Stimulated activated CD8-positive, alpha-beta memory T cell treated with anti-CD3 and anti-CD28 coated beads, Interleukin-12 subunit alpha, Interleukin-12 subunit beta, amount 100 ng/mL, for 24 hours (primary cell): Measurements from ENCODE around the gene DPP10.

Source experiments
- DNase-seq: peaks from one replicate; pipeline ENCODE4 v3.0.0-alpha.2; 2020; ENCODE audit errors: extremely low read depth

The DPP10 gene

GRCh38 chr2:114609203-114609602 is 166.8 kb downstream of the DPP10 start:
- no peak for DNase-seq

GRCh38 chr2:114609801-114610200 is 167.4 kb downstream of the DPP10 start:
- no peak for DNase-seq

GRCh38 chr2:114610677-114611076 is 168.2 kb downstream of the DPP10 start:
- DNase-seq, result no peak

DNA sequence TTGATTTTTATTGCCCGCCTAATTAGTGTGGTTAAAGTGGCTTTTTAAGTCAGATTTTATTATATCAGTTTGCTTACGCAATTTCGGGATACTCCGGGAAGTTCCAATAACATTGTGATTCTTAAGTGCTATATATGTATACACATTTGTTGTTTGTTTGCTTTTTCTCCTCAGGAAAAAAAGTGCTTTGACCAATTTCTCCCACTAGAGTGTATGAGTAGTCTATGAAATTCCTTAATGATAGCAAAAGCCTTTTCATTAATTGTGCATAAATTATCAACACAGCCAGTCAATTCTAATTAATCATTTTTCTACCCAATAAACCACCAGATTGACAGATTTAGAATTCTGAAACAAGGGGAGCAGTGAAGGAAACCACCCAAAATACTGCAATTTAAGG is 172.2 kb downstream of the DPP10 start:
- DNase-seq, result no peak

DNA sequence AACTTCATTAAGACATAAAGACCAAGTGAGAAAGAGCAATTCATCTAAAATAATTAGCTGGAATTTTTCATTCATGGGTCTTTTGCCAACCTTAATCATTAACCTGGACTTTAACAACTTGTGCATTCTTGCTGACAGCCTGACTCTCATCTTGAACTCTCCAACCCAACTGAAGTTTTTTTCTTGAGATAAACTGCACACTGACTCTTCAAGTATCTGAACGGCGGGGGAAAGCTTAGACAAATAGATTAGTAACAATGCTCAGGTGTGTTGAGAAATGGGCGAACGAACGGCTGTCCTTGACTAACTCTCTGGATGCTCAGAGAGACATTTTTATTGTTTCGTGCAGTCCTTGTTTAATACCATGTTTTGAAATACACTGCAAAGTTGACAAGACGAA is 186.0 kb downstream of the DPP10 start:
- no peak for DNase-seq

DNA sequence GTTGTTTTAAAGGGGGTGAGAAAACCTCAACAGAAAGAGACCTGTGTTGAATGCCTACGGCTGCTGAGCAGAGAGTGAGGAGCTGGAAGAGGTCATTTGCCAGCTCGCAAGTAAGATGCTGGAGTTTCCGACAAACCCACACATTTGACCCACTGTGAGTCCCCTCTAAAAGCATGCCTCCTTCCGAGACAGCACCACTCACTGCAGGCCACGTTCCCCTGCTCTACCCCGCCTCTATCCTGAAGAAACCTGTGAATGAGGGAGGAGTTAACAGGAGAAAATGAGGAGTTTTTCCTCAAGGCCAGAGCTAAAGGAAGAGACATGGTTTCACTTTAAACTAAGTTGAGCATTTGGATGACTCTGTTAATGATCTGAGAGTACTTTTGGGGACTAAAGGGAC is 188.7 kb downstream of the DPP10 start:
- no peak for DNase-seq

- no peak for DNase-seq
These were observed 199.8 kb downstream of the DPP10 start for GRCh38 chr2:114642166-114642770.

DNA sequence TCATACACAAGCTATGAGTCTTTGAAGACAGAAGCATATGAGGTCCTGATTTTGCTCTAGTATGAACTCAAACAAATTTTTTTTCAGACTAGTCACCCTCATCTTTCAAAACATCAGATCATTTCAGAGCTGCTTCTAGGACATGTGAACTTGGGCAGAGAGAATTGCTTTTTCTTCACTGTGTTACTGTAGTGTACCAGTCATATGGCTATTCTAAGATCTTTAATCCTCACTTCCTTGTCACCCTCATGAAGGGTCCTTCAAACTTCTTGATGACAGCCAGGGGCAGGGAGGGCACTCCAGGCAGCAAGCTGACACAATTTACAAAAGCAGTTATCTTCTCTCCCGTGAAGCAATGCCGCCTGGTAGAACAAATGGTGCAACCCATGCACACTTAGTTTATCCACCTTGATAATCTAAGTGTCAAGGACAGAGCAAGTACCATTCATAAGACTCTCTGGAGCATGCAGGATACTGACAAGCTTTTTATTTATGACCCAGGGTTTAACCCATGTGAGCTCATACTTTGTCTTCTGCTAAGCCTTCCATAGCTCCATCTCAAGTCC is 200.6 kb downstream of the DPP10 start:
- DNase-seq, result no peak

DNA sequence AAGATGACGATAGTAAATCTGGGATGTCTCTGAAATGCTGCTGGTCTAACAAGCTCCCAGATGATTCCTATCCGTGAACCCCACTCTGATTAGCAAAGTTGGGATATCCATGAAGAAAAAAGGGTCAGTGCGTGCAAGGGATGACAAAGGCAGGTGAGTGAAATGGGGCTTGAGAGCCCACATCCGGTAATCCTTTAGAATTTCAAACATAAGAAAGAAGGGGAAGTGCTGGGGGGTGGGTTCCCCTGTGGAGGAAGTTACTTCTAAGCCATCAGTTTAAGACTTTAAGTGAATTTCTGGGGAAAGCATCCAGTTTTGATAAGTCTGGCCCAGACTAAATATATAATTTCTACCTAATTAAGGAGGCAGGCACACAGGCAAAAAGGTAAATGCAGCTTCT is 209.5 kb downstream of the DPP10 start:
- no peak for DNase-seq

- no peak for DNase-seq
These were observed 217.4 kb downstream of the DPP10 start for GRCh38 chr2:114659880-114660279.

DNA sequence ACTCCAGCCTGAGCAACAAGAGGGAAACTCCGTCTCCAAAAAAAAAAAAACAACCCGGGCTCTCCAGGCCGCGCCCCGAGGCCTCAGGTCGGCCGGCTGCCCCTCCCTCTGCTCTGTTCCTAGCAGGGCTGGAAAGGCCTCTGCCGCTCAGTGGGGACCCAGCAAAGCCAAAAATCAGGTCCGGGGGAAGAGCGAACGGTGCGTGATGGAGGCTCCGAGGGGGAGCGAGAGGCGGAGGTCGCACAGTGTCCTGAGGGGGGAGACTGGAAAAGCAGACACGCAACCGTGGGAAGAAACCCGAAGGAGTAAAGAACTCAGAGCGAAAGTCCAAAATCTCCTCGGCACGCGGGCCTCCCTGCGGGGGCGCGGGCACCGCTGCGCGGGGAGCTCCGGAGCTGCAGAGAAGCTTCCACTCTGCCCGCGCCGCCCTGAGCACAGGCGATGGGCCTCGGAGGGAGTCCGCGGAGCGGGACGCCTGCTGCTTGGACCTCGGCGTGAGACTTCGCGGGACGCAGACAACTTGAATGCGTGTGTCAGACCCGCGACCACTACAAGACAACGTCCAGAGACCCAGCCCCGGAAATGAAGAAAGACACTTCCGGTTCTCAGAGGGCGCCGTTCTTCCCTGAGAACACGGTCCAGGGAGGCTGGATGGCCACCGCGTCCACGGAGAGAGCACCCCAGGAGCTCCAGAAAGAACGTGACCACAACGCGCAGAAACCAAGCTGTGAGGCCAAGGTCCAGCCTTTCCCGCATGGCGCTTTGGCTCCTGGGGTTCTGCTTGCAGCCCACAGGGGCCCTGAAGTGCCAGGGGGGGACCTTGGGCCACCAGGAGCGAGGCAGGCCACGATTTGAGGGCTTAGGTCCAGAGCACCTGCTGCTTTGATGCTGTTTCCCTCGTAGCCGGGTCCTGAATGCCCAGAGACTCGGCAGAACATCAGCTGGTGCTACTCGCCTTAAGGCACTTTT is 219.8 kb downstream of the DPP10 start:
- no peak for DNase-seq

- no peak for DNase-seq
These were observed 226.0 kb downstream of the DPP10 start for GRCh38 chr2:114668415-114668814.

DNA sequence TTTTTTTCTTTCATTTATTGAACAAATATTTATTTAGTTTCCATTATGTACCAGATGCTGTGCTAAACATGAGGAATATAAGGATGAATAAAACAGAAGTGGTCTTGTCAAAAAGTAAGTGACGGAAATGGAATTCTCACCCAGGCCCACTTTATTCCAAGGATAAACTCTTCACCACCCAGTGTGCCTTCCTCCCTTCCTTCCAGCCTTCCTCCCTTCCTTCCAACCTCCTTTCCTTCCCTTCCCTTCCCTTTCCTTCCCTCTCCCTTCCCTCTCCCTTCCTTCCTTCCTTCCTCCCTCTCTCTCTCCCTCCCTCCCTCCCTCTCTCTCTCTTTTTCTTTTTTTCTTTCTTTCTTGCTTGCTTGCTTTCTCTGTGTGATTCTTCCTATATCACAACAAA is 240.8 kb downstream of the DPP10 start:
- no peak for DNase-seq

DNA sequence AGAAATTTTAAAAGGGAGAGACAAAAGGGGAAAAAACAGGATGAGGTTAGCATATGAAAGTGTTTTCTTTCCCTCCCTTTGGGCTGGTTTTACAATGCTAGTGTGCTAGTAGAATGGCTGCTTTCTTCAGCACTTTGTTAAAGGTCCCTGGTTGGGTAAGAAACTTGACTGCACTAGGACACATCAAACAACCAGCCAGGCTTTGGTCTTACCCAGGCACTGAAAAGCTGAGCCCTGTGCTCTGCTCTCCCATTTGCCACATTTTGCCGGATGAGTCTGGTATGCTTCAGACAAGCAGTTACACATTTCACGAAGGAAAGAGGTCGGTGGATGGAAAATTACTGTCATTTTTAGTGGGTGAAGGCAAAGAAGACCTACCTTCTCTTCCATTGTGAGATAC is 242.0 kb downstream of the DPP10 start:
- no peak for DNase-seq

- DNase-seq, result no peak
These were observed 242.7 kb downstream of the DPP10 start for GRCh38 chr2:114685102-114685501.

DNA sequence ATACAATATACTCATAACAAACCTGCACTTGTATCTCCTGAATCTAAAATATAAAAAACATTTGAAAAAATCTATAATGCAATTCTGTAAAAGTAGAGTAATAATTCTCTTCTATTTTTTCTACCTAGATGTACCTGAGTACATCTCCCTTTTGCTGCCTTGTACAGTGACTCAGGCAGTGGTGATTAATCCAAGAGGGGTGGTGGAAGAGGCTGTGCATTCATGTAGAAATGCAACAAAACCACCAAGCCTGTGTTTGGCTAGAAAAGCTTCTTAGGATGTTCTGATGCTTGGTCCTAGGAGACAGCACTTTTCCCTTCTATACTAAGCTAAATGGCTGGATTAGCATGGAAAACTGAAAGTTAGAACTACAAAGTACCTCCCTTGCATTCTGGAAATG is 245.8 kb downstream of the DPP10 start:
- DNase-seq, result no peak

- DNase-seq, result no peak
These were observed 256.1 kb downstream of the DPP10 start for GRCh38 chr2:114698520-114698919.

GRCh38 chr2:114699423-114699944 is 257.0 kb downstream of the DPP10 start:
- DNase-seq, result no peak

GRCh38 chr2:114700440-114700839 is 258.0 kb downstream of the DPP10 start:
- DNase-seq, result no peak

GRCh38 chr2:114709936-114710850 is 267.8 kb downstream of the DPP10 start:
- no peak for DNase-seq

- DNase-seq, result no peak
These were observed 271.9 kb downstream of the DPP10 start for GRCh38 chr2:114714313-114714712.

GRCh38 chr2:114717049-114717448 is 274.6 kb downstream of the DPP10 start:
- DNase-seq, result no peak
